Endothelial cell of umbilical vein (primary cell): ENCODE measurements around the gene PLD6.

Experiments used
- CTCF ChIP-seq, 2 donors: IDR thresholded peaks; 1 replicate in 1 of 2; 2 replicates in 1 of 2; pipeline ENCODE4 v1.5.1; 2011; ENCODE audit warnings: low read length in 2 of 2, mild to moderate bottlenecking in 2 of 2, moderate library complexity in 2 of 2, control low read depth in 1 of 2, inconsistent platforms in 1 of 2, low read depth in 1 of 2; ENCODE audit not compliant: insufficient read depth in 1 of 2; ENCODE audit errors: extremely low read depth in 1 of 2
- EZH2 ChIP-seq: IDR thresholded peaks from 2 replicates; pipeline ENCODE4 v1.6.1; 2012; ENCODE audit warnings: borderline replicate concordance, low read depth, mild to moderate bottlenecking, moderate library complexity, low read length, inconsistent platforms; ENCODE audit not compliant: severe bottlenecking
- JUN ChIP-seq: IDR thresholded peaks from 2 replicates; pipeline ENCODE4 v1.6.1; 2011; ENCODE audit warnings: borderline replicate concordance, low read depth; ENCODE audit not compliant: insufficient read length, insufficient read depth
- MAX ChIP-seq: IDR thresholded peaks from 2 replicates; pipeline ENCODE4 v1.6.1; 2011; ENCODE audit not compliant: insufficient read depth, insufficient read length
- POLR2A ChIP-seq: IDR thresholded peaks from 2 replicates; pipeline ENCODE4 v1.6.1; 2012; ENCODE audit warnings: low read depth, mild to moderate bottlenecking, control low read depth, low read length
- POLR2AphosphoS5 ChIP-seq: IDR thresholded peaks from 2 replicates; pipeline ENCODE4 v1.6.1; 2012; ENCODE audit warnings: low read depth, mild to moderate bottlenecking, control low read depth, low read length, moderate library complexity; ENCODE audit not compliant: insufficient read depth

DNA sequence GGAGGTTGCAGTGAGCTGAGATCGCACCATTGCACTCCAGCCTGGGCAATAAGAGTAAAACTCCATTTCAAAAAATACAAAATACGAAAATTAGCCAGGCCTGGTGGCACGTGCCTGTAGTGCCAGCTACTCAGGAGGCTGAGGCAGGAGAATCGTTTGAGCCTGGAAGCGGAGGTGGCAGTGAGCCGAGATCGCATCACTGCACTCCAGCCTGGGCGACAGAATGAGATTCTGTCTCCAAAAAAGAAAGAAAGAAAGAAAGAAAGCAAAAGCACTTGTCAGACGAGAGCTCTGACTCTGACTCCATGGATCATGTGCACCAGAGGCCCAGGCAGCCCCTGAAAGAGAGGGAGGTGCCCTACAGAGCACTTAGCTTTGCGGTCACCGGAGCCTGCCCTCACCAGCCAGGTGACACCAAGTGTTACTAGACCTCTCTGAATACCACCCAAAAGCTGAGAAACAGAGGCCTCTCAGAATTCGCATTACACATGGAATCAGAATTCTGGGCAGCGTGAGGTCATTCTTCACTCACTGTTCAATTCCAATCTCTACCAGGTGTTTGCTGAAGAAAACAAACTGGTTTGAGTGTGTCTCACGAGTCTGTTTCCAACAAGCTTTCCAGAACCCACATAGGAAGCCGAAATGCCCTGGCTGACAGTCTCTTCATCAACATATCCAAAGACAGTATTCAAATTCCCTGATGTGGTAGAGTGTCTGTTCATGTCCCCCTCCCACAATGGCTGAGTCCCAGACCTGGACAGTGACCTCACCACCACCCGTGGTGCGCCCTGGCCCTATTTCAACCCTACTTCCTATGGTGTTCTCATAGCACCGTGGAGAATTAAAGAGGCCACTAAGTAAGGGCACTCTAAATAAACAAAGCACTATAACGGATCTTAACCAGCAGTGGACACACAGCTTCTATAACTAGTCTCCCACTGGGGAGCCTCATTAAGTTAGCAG lies 29.4 kb upstream of the PLD6 start:
- TF ChIP-seq CTCF (IDR thresholded peaks at IDR 0.05; ENCODE audit: extremely low read depth in 1 of 2, insufficient read depth in 1 of 2, low read depth in 1 of 2, low read length in 2 of 2) (no peak), POLR2AphosphoS5 (no peak), POLR2A (peak; percentile 15), MAX (no peak), EZH2 (no peak), JUN (no peak)
